Measurements from ENCODE around the gene COA1.

DNA sequence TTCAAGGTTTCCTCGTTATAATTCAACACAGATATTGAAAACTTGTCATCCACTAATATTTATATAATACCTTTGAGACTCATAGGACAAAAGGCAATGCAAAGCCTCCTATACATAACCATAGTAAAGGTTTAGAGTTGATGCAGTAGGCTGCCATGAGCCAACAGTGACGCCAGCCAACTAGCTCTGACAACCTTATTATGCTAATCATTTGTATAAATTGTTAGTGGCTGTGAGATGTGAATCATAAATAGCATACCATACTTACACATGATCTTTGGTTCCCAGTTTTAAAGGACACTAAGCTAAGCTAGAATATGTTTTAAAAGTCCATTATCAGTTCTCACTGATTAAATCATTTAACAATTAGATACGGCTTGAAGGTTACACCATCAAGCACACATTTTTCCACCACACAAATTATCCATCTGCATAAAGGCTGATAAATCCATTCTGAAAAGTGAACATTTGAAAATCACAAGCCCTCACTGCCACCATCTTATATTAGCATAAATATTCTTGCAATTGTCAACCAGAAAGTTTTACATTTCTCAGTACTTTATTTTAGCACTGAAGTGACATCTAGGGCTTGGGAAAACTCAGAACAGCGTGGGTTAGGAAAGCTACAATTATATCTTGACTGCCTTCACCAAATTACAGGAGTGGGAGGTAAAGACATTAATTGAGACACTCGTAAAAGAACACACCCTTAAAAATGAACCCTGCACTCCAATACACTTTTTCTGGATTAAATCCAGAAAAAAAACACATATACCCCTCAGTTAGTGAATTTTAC is 30.7 kb downstream of the COA1 start:
- TF ChIP-seq BHLHE40 (IDR thresholded peaks at IDR 0.05; ENCODE audit: low read depth, low read length) (no peak), POLR2A (IDR thresholded peaks at IDR 0.05; ENCODE audit: low read length) (no peak), FOXS1 (CRISPR knock-in tag; IDR thresholded peaks at IDR 0.05) (no peak), EP300 (IDR thresholded peaks at IDR 0.05) (no peak)
- TF ChIP-seq, protein P1, sequence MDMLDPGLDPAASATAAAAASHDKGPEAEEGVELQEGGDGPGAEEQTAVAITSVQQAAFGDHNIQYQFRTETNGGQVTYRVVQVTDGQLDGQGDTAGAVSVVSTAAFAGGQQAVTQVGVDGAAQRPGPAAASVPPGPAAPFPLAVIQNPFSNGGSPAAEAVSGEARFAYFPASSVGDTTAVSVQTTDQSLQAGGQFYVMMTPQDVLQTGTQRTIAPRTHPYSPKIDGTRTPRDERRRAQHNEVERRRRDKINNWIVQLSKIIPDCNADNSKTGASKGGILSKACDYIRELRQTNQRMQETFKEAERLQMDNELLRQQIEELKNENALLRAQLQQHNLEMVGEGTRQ (IDR thresholded peaks at IDR 0.05), result no peak
- TF ChIP-seq, protein P2, sequence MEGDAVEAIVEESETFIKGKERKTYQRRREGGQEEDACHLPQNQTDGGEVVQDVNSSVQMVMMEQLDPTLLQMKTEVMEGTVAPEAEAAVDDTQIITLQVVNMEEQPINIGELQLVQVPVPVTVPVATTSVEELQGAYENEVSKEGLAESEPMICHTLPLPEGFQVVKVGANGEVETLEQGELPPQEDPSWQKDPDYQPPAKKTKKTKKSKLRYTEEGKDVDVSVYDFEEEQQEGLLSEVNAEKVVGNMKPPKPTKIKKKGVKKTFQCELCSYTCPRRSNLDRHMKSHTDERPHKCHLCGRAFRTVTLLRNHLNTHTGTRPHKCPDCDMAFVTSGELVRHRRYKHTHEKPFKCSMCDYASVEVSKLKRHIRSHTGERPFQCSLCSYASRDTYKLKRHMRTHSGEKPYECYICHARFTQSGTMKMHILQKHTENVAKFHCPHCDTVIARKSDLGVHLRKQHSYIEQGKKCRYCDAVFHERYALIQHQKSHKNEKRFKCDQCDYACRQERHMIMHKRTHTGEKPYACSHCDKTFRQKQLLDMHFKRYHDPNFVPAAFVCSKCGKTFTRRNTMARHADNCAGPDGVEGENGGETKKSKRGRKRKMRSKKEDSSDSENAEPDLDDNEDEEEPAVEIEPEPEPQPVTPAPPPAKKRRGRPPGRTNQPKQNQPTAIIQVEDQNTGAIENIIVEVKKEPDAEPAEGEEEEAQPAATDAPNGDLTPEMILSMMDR (IDR thresholded peaks at IDR 0.05), result no peak

All from A549 (cell line).